Subcutaneous adipose tissue (tissue), 4 donors: ENCODE measurements around the gene EYS. TPM values are rescaled to one million over a fixed set of nuclear protein-coding genes. Genes with fewer than 3 reads are reported as not detected.

Experiments
- total RNA-seq, 4 donors: library from RNA; depleted of rRNA; stranded (reverse); fragments of >200 nt; gene quantifications; one replicate each; pipeline ENCODE4 v1.1.0, GENCODE V29; 2016
- TF ChIP-seq, protein P1 (sequence below): fragments of 450-650 bp; IDR thresholded peaks from one replicate; pipeline ENCODE4 v1.5.1; 2016; ENCODE audit warnings: low read depth, mild to moderate bottlenecking, control low read depth, antibody characterized with exemption, moderate library complexity

Gene EYS
- total RNA-seq, 4 donors from 2014 or later: 0.17 to 3.8 (median 0.82) TPM

DNA sequence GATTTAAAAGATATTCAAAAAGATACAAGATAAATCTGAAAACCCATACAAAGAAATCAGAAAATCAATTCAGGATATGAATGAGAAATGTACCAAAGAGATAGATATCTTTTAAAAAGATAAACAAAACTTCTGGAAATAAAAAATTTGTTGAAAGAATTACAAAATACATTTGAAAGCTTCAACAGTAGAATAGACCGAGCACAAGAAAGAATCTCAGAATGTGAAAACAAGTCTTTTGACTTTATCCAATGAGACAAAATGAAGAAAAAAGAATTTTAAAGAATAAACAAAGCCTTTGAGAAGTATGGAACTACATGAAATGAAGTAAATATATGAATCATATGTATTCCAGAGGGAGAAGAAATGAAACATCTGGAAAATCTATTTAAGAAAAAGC lies 1011.0 kb downstream of the EYS start:
- TF ChIP-seq, protein P1, sequence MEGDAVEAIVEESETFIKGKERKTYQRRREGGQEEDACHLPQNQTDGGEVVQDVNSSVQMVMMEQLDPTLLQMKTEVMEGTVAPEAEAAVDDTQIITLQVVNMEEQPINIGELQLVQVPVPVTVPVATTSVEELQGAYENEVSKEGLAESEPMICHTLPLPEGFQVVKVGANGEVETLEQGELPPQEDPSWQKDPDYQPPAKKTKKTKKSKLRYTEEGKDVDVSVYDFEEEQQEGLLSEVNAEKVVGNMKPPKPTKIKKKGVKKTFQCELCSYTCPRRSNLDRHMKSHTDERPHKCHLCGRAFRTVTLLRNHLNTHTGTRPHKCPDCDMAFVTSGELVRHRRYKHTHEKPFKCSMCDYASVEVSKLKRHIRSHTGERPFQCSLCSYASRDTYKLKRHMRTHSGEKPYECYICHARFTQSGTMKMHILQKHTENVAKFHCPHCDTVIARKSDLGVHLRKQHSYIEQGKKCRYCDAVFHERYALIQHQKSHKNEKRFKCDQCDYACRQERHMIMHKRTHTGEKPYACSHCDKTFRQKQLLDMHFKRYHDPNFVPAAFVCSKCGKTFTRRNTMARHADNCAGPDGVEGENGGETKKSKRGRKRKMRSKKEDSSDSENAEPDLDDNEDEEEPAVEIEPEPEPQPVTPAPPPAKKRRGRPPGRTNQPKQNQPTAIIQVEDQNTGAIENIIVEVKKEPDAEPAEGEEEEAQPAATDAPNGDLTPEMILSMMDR: no peak

DNA sequence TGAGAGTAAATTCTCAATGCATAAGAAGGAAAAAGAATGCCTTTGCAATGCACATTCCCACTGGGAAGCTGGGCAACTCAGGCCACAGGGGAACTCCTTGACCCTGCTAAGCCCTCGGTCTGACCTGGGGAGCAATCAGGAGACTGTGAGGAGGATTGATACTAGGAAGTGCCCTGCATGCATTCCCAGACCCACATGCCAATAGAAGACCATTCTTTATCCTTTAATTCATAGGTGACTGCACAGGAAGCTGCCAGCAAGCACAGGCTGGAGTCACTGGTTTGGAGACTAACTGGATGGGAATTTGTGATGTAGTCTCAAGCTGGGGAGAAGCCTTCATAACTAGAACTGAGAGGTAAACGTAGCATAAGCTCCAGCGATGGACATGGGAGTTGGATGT lies 1012.7 kb downstream of the EYS start:
- TF ChIP-seq, protein P1: no peak

- TF ChIP-seq, protein P1: no peak
These were observed 1016.0 kb downstream of the EYS start for GRCh38 chr6:64691064-64691463.

- TF ChIP-seq, protein P1: no peak
These were observed 1021.6 kb downstream of the EYS start for GRCh38 chr6:64685401-64685800.

GRCh38 chr6:64683682-64684081 lies 1023.3 kb downstream of the EYS start:
- TF ChIP-seq, protein P1: no peak

- TF ChIP-seq, protein P1: no peak
These were observed 1025.4 kb downstream of the EYS start for GRCh38 chr6:64681416-64682160.

- TF ChIP-seq, protein P1: no peak
These were observed 1026.6 kb downstream of the EYS start for GRCh38 chr6:64680446-64680845.
